Lower leg skin (tissue), 4 donors: ENCODE measurements around the gene PYGO2. TPM values are rescaled to one million over a fixed set of nuclear protein-coding genes. Genes with fewer than 3 reads are reported as not detected.

Experiments used
- DNase-seq, 2 donors: peaks; one replicate each; pipeline ENCODE4 v3.0.0-alpha.2; 2019; ENCODE audit warnings: low spot score in 2 of 2
- H3K4me3 ChIP-seq: fragments of 200-600 bp; sonication (generic); 2 replicates; pipeline ENCODE4 v1.5.1; 2017; ENCODE audit warnings: mild to moderate bottlenecking, low read depth; ENCODE audit not compliant: poor library complexity, severe bottlenecking
- CTCF ChIP-seq, 3 donors: fragments of 450-650 bp; IDR thresholded peaks; one replicate each; pipeline ENCODE4 v1.5.1; 2016; ENCODE audit warnings: antibody characterized with exemption in 3 of 3, mild to moderate bottlenecking in 3 of 3, moderate library complexity in 2 of 3
- POLR2A ChIP-seq, 2 donors: fragments of 450-650 bp; IDR thresholded peaks; one replicate each; pipeline ENCODE4 v1.6.1; 2016 to 2017; ENCODE audit warnings: antibody characterized with exemption in 2 of 2, mild to moderate bottlenecking in 1 of 2, moderate library complexity in 1 of 2
- WGBS, 2 donors: methylation state at CpG; one replicate each; pipeline ENCODE4 v1.1.5; 2018; 5-methylcytosine and 5-hydroxymethylcytosine counted together
- intact Hi-C: fragments of 100-400 bp; cut with DNase I; formaldehyde crosslinking; loops from one replicate; pipeline ENCODE4 v1.15.0; 2023; ENCODE audit warnings: low total_unique reads
- total RNA-seq, 4 donors: library from RNA; depleted of rRNA; stranded (reverse); fragments of >200 nt; gene quantifications; one replicate each; pipeline ENCODE4 v1.1.0, GENCODE V29; 2016

The PYGO2 gene
- total RNA-seq, 4 donors from 2014 or later: 31.9 to 38.0 (median 36.3) TPM

- intact Hi-C loops: loop anchor here (10.0 kb wide), 1 partner anchor 101 kb away; the partner anchor contains the start of gene ADAM15
- 67 to 100% methylated on average over 1 to 2 of the region's 2 CpGs for WGBS, 2 donors
- TF ChIP-seq POLR2A (IDR thresholded peaks at IDR 0.05): no peak
- TF ChIP-seq CTCF (IDR thresholded peaks at IDR 0.05): no peak
- H3K4me3 ChIP-seq: no peak overlapping the region
- no peak for DNase-seq
These were observed 8.0 kb downstream of the PYGO2 start for GRCh38 chr1:154953611-154954038.

- no peak for DNase-seq
- TF ChIP-seq CTCF (IDR thresholded peaks at IDR 0.05) (no peak), POLR2A (IDR thresholded peaks at IDR 0.05) (no peak)
- 82 to 86% methylated on average over 6 of the region's 6 CpGs for WGBS, 2 donors
- no peak overlapping the region for H3K4me3 ChIP-seq
- intact Hi-C loops: loop anchor here (10.0 kb wide), 1 partner anchor 102 kb away; the partner anchor contains the start of gene ADAM15
These were observed 8.9 kb downstream of the PYGO2 start for GRCh38 chr1:154952664-154953063.

- intact Hi-C loops: loop anchor here (10.0 kb wide), 1 partner anchor 103 kb away; the partner anchor contains the start of gene ADAM15
- H3K4me3 ChIP-seq: no peak overlapping the region
- TF ChIP-seq POLR2A (IDR thresholded peaks at IDR 0.05) (no peak), CTCF (IDR thresholded peaks at IDR 0.05) (no peak)
- no peak for DNase-seq
- WGBS, 2 donors: 72 to 77% methylated on average over 15 of the region's 15 CpGs
These were observed 9.5 kb downstream of the PYGO2 start for GRCh38 chr1:154951901-154952657.

- no peak for DNase-seq
- TF ChIP-seq POLR2A (IDR thresholded peaks at IDR 0.05): no peak
- no peak for TF ChIP-seq CTCF (IDR thresholded peaks at IDR 0.05)
- WGBS, 2 donors: 95 to 96% methylated on average over 11 of the region's 11 CpGs
- no peak overlapping the region for H3K4me3 ChIP-seq
- intact Hi-C loops: no loop called here
These were observed 13.5 kb downstream of the PYGO2 start for GRCh38 chr1:154948079-154948478.

GRCh38 chr1:154945962-154946850, 15.4 kb downstream of the PYGO2 start:
- 74 to 81% methylated on average over 17 of the region's 17 CpGs for WGBS, 2 donors
- no peak overlapping the region for H3K4me3 ChIP-seq
- DNase-seq: no peak
- intact Hi-C loops: no loop called here
- TF ChIP-seq CTCF (IDR thresholded peaks at IDR 0.05) (no peak), POLR2A (IDR thresholded peaks at IDR 0.05) (no peak)
